ENCODE data around the gene KIRREL3. TPM values are rescaled to one million over a fixed set of nuclear protein-coding genes. Genes with fewer than 3 reads are reported as not detected.

Gene KIRREL3
- total and polyA plus RNA-seq, 2 of the 8 experiments (the other 6 are each of a cell fraction or from before 2014, with no cell fraction given) = 0.29 to 0.32 TPM

GRCh38 chr11:126403658-126404057 is 596.9 kb downstream of the KIRREL3 start:
- no peaks in the 10 kb centered on the region for H3K9me3 ChIP-seq (ENCODE audit: insufficient read depth in 2 of 2, low read depth in 1 of 2, low read length in 1 of 2)
- H3K4me1 ChIP-seq (replicated peaks in 1 of 4; ENCODE audit: control insufficient read depth in 3 of 4, insufficient read depth in 4 of 4, low read length in 3 of 4) = peaks cover 2 to 15% (median 7%) of the 10 kb centered on the region in 4 experiments; a peak in 6 of 7 replicates
- no peaks in the 10 kb centered on the region for H3K79me2 ChIP-seq (ENCODE audit: control insufficient read depth in 1 of 2, insufficient read depth in 2 of 2, low read length in 2 of 2)
- no peaks in the 10 kb centered on the region for H4K20me1 ChIP-seq (replicated peaks in 1 of 2; ENCODE audit: control insufficient read depth in 1 of 2, insufficient read depth in 2 of 2, low read length in 2 of 2)
- no peak overlapping the region for H3K4ac ChIP-seq (replicated peaks; ENCODE audit: insufficient read length, low read depth, low read length)
- H3K4me2 ChIP-seq (ENCODE audit: insufficient read depth in 1 of 2, low read depth in 2 of 2, low read length in 2 of 2) = peak overlapping the region in 1 of 2 experiments; percentile 13; a peak in 1 of 4 replicates
- H2BK12ac ChIP-seq (ENCODE audit: low read depth, low read length) = no peak overlapping the region
- ChIA-PET POLR2A (ENCODE audit: partially characterized antibody) (interaction anchor here (1.1 to 1.5 kb wide), 2 partner anchors 17 to 18 kb away, joined by 3 read pairs; no protein-coding TSS in a partner anchor), CTCF (ENCODE audit: partially characterized antibody) (interaction anchor here (0.9 to 3.5 kb wide), 9 partner anchors 8 to 104 kb away, joined by 3 to 12 read pairs (median 4); no protein-coding TSS in a partner anchor)
- H4K91ac ChIP-seq (replicated peaks; ENCODE audit: insufficient read length, low read length) = no peak overlapping the region
- no peak for TF ChIP-seq NRF1 (IDR thresholded peaks at IDR 0.05; ENCODE audit: low read depth, low read length)
- H3K18ac ChIP-seq (ENCODE audit: extremely low read depth, low read length) = no peak overlapping the region
- no peak overlapping the region for H3K14ac ChIP-seq (ENCODE audit: insufficient read length)
- no peaks in the 10 kb centered on the region for H3K27me3 ChIP-seq (replicated peaks in 1 of 4; ENCODE audit: control insufficient read depth in 3 of 4, extremely low read depth in 1 of 4, insufficient read depth in 3 of 4, low read length in 3 of 4)
- H3K9ac ChIP-seq (replicated peaks in 1 of 4; ENCODE audit: extremely low read depth in 1 of 4, low read depth in 3 of 4, low read length in 3 of 4) = no peak overlapping the region
- H3K79me1 ChIP-seq (ENCODE audit: low read depth, low read length) = peaks cover 4% of the 10 kb centered on the region
- H2BK120ac ChIP-seq (replicated peaks; ENCODE audit: low read depth, low read length) = no peak overlapping the region
- H3K23ac ChIP-seq (ENCODE audit: insufficient read length) = no peak overlapping the region
- WGBS, 2 experiments (ENCODE audit: extremely low coverage in 1 of 2, insufficient coverage in 1 of 2, insufficient read length in 1 of 2, insufficient replicate concordance in 2 of 2, low coverage in 1 of 2, low lambda C conversion rate in 2 of 2, missing lambda C conversion rate in 1 of 2) = 83% methylated on average over 8 of the region's 8 CpGs; no CpG with 5 or more reads in 1 of the 2 experiments
- H4K8ac ChIP-seq (ENCODE audit: extremely low read depth, insufficient read depth, low read length) = no peak overlapping the region
- H4K5ac ChIP-seq (ENCODE audit: insufficient read length, low read depth, low read length) = no peak overlapping the region
- H2BK5ac ChIP-seq (ENCODE audit: low read depth, low read length) = no peak overlapping the region; the same call in 1 of the 2 replicates
- no peak overlapping the region for H2BK20ac ChIP-seq (ENCODE audit: low read length)
- H2AK5ac ChIP-seq (ENCODE audit: low read depth, low read length) = no peak overlapping the region
- DNase-seq (ENCODE audit: low read depth in 1 of 2, low spot score in 2 of 2) = no peak
- no peak overlapping the region for H3K27ac ChIP-seq (ENCODE audit: low read depth, low read length)
- H3K23me2 ChIP-seq (ENCODE audit: low read depth, low read length) = no peaks in the 10 kb centered on the region
- no peak overlapping the region for H3K56ac ChIP-seq (replicated peaks; ENCODE audit: insufficient read length, low read depth, low read length)
- no peak overlapping the region for H3K4me3 ChIP-seq (ENCODE audit: extremely low read depth in 1 of 4, insufficient read depth in 2 of 4, low read depth in 3 of 4, low read length in 4 of 4)
- H2BK15ac ChIP-seq (ENCODE audit: low read length) = no peak overlapping the region
- FAIRE-seq = no peak
- peaks cover 0 to 4% (median 1%) of the 10 kb centered on the region in 4 experiments; a peak in 1 of 8 replicates for H3K36me3 ChIP-seq (ENCODE audit: control insufficient read depth in 2 of 4, insufficient read depth in 4 of 4, low read length in 3 of 4)
- no peak overlapping the region for H2AFZ ChIP-seq (ENCODE audit: low read length)

All from H1 (cell line).